Measurements from ENCODE around the gene ARHGAP28.

ARHGAP28 gene

DNA sequence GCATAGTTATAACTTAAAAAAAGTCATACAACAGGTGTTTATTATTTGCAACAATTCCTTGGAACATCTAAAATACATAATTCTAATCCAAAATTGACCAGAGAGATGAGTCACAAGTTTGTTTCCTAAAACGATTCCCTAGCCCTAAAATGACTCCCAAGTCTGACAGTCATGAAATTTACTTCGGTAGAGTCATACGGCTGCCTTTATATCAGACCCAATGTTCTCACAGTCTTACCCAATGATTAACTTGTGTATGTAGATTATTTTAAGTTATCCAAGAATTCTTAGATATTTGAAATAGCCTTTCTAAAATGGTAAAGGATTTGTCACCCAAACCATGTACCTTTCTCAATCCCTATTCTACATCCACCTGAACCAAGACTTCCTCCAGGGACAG, 213.2 kb downstream of the ARHGAP28 start:
- ChIA-PET CTCF (no interaction called here), POLR2A (no interaction called here)
- DNase-seq (ENCODE audit: extremely low spot score): no peak
- no peak for TF ChIP-seq CTCF (IDR thresholded peaks at IDR 0.05; ENCODE audit: control extremely low read depth, extremely low read depth, low read depth, missing control alignments)

DNA sequence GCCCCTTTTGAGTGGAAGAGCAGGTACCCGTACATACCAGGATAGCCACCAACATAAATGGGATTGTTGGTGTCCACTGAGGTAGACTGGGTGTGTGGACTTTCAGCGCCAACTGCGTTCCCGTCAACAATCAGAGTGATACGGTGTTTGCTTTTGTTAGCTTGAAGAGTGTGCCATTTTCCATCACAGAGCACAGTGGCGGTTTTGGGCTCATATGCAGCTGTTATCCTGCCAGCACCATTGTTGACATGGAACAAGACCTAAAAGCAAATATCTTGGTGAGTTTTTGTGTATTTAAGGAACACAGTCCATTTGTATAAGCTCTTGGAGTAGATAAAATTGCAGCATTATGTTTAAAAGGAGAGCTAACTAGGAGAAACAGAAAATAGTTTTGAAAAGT, 213.6 kb downstream of the ARHGAP28 start:
- CTCF ChIA-PET: no interaction called here
- no peak for TF ChIP-seq CTCF (IDR thresholded peaks at IDR 0.05; ENCODE audit: control extremely low read depth, extremely low read depth, low read depth, missing control alignments)
- DNase-seq (ENCODE audit: extremely low spot score): no peak
- POLR2A ChIA-PET: no interaction called here

GRCh38 chr18:6947338-6948030, 218.0 kb downstream of the ARHGAP28 start:
- DNase-seq (ENCODE audit: extremely low spot score): no peak
- no peak for TF ChIP-seq CTCF (IDR thresholded peaks at IDR 0.05; ENCODE audit: control extremely low read depth, extremely low read depth, low read depth, missing control alignments)
- ChIA-PET POLR2A (no interaction called here), CTCF (no interaction called here)

DNA sequence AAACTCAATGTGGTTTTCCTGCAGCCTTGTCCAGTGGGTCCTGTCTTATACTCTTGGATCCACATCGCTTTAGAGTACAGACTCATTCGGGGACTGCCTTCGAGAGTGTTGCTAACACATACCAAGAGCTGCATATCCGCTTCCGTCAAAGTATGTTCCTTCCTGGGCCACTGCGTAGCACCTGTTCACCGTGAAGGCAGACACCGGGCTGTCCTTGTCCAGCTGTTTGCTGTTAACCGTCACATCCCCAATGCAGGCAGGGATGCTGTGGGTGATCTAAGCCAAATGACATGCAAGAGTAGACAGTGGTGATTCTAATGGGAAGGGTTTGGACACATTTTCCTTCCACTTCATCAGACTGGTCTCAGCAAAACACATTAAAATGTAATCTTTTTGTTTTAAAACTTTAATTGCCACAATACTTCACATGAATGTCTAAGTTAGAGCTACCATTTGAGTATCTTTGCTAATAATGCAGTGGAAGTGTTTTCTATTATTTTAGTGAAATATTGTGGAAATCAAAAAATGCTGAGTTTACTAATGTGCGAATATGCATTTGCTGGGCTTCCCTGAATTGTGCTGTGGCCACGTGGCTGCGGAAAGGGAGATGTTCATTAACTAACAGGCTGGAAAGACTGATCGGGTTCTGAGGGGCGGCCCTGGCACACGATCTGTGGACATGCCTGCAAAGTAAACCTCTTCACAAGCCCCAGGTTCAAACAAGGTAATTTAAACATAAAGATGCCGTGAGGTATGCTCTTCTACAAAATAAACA, 219.0 kb downstream of the ARHGAP28 start:
- ChIA-PET POLR2A (no interaction called here), CTCF (no interaction called here)
- no peak for DNase-seq (ENCODE audit: extremely low spot score)
- TF ChIP-seq CTCF (IDR thresholded peaks at IDR 0.05; ENCODE audit: control extremely low read depth, extremely low read depth, low read depth, missing control alignments): no peak

GRCh38 chr18:6949800-6950586, 220.5 kb downstream of the ARHGAP28 start:
- ChIA-PET POLR2A (no interaction called here), CTCF (no interaction called here)
- no peak for DNase-seq (ENCODE audit: extremely low spot score)
- no peak for TF ChIP-seq CTCF (IDR thresholded peaks at IDR 0.05; ENCODE audit: control extremely low read depth, extremely low read depth, low read depth, missing control alignments)

- ChIA-PET POLR2A (no interaction called here), CTCF (no interaction called here)
- TF ChIP-seq CTCF (IDR thresholded peaks at IDR 0.05; ENCODE audit: control extremely low read depth, extremely low read depth, low read depth, missing control alignments): no peak
- no peak for DNase-seq (ENCODE audit: extremely low spot score)
Observed at GRCh38 chr18:6950641-6951040, 221.1 kb downstream of the ARHGAP28 start.

Data from GM10248 (cell line).